ENCODE measurements around the gene GPC6.

DNA sequence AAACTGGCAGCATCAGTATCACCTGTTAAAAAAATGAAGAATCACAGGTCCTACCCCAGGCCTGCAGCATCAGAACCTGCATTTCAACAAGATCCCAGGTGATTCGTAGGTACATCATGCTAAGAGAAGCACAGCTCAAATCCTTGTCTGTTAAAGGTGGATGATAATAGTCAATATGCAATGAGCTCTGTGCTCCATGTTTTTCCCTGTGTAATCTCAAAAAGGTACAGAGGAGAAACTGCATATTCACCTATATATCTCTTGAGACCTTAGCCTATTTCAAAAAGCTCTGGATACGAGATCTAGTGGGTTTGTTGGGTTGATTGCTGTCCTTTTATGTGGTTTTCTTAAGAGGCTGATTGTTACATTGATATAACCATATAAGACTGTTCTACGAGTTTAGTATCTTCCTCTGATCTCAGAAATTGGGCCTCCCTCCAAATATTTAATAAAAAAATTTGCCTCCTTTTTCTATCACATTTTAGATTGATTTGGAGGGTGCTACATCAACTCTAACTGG lies 1104.0 kb downstream of the GPC6 start:
- TF ChIP-seq, protein P1, sequence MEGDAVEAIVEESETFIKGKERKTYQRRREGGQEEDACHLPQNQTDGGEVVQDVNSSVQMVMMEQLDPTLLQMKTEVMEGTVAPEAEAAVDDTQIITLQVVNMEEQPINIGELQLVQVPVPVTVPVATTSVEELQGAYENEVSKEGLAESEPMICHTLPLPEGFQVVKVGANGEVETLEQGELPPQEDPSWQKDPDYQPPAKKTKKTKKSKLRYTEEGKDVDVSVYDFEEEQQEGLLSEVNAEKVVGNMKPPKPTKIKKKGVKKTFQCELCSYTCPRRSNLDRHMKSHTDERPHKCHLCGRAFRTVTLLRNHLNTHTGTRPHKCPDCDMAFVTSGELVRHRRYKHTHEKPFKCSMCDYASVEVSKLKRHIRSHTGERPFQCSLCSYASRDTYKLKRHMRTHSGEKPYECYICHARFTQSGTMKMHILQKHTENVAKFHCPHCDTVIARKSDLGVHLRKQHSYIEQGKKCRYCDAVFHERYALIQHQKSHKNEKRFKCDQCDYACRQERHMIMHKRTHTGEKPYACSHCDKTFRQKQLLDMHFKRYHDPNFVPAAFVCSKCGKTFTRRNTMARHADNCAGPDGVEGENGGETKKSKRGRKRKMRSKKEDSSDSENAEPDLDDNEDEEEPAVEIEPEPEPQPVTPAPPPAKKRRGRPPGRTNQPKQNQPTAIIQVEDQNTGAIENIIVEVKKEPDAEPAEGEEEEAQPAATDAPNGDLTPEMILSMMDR (conservative IDR thresholded peaks at IDR 0.05; ENCODE audit: low read length): no peak
- no peak for TF ChIP-seq EZH2phosphoT487 (IDR thresholded peaks at IDR 0.05; ENCODE audit: borderline replicate concordance)
